ENCODE data around the gene NCAPD2.
A peak's percentile ranks its signal among the peaks of the same experiment; 100 is the strongest.

The NCAPD2 gene

DNA sequence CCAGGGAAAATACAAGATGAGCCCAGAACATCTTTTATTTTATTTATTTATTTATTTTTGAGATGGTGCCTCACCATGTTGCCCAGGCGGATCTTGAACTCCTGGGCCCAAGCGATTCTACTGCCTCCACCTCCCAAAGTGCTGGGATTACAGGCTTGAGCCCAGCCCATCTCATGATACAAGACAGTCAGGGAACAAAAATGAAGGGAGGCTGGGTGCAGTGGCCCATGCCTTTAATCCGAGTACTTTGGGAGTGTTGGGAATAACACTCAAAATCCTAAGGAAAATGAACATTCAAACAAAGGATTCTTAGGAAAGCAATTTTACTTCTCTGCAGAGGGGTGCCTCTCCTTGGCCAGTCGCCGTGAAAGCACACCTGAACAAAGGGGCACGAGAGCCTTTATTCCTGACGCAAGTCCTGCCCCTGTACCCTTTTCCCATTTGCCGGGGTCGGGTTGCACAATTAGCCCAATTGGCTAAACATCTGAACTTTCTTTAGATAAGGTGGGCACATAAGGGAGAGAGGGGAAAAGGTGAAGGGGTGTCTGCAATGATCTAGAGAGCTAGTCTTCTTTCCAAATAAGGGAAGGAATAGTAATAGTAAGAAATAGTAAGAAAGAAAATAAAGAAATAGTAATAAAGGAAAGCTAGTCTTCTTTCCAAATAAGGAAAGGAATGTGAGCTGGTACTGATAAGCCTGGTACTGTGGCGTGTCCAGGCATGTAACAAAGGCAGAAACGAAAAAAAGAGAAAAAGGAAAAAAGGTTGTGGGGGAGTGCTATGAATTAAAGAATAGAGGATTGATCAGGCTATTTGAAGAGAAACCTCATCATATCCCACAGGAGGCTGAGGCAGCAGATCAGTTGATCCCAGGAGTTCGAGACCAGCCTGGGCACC, 13.4 kb downstream of the NCAPD2 start:
- TF ChIP-seq ZNF335 (tag by site-specific recombination; conservative IDR thresholded peaks at IDR 0.05) (no peak), ZBTB8A (tag by site-specific recombination; IDR thresholded peaks at IDR 0.05) (0 out of 2 replicates have a peak, but pooled peaks have one; percentile 23), ZNF501 (tag by site-specific recombination; IDR thresholded peaks at IDR 0.05) (0 out of 2 replicates have a peak, but pooled peaks have one; percentile 23), ZNF366 (tag by site-specific recombination; conservative IDR thresholded peaks at IDR 0.05) (0 out of 2 replicates have a peak, but pooled peaks have one; percentile 24), ZBTB17 (tag by site-specific recombination; IDR thresholded peaks at IDR 0.05) (0 out of 2 replicates have a peak, but pooled peaks have one; percentile 11), FEZF1 (tag by site-specific recombination; IDR thresholded peaks at IDR 0.05) (no peak), GLIS1 (tag by site-specific recombination; IDR thresholded peaks at IDR 0.05) (no peak), PRDM1 (tag by site-specific recombination; IDR thresholded peaks at IDR 0.05) (peak; percentile 93), WT1 (tag by site-specific recombination; IDR thresholded peaks at IDR 0.05) (0 out of 2 replicates have a peak, but pooled peaks have one; percentile 6), MYNN (tag by site-specific recombination; IDR thresholded peaks at IDR 0.05; ENCODE audit: borderline replicate concordance) (no peak), BCL11A (tag by site-specific recombination; IDR thresholded peaks at IDR 0.05; ENCODE audit: low read depth) (no peak), SP7 (tag by site-specific recombination; IDR thresholded peaks at IDR 0.05) (0 out of 2 replicates have a peak, but pooled peaks have one; percentile 13), ZNF214 (tag by site-specific recombination; IDR thresholded peaks at IDR 0.05; ENCODE audit: borderline replicate concordance) (no peak), ZNF350 (tag by site-specific recombination; IDR thresholded peaks at IDR 0.05) (no peak), IKZF3 (tag by site-specific recombination; IDR thresholded peaks at IDR 0.05) (peak; percentile 65)
- TF ChIP-seq, protein P1, sequence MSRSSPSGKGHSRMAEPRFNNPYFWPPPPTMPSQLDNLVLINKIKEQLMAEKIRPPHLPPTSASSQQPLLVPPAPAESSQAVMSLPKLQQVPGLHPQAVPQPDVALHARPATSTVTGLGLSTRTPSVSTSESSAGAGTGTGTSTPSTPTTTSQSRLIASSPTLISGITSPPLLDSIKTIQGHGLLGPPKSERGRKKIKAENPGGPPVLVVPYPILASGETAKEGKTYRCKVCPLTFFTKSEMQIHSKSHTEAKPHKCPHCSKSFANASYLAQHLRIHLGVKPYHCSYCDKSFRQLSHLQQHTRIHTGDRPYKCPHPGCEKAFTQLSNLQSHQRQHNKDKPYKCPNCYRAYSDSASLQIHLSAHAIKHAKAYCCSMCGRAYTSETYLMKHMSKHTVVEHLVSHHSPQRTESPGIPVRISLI (tag by site-specific recombination; IDR thresholded peaks at IDR 0.05): peak; percentile 74
- TF ChIP-seq, protein P2, sequence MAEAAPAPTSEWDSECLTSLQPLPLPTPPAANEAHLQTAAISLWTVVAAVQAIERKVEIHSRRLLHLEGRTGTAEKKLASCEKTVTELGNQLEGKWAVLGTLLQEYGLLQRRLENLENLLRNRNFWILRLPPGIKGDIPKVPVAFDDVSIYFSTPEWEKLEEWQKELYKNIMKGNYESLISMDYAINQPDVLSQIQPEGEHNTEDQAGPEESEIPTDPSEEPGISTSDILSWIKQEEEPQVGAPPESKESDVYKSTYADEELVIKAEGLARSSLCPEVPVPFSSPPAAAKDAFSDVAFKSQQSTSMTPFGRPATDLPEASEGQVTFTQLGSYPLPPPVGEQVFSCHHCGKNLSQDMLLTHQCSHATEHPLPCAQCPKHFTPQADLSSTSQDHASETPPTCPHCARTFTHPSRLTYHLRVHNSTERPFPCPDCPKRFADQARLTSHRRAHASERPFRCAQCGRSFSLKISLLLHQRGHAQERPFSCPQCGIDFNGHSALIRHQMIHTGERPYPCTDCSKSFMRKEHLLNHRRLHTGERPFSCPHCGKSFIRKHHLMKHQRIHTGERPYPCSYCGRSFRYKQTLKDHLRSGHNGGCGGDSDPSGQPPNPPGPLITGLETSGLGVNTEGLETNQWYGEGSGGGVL (tag by site-specific recombination; IDR thresholded peaks at IDR 0.05): no peak
- Histone ChIP-seq H3K27ac (ENCODE audit: extremely low read depth, low read depth, low read length) (peak overlapping the region; percentile 39), H3K4me1 (ENCODE audit: control insufficient read depth, insufficient read depth, low read length) (peaks cover 4% of the 10 kb centered on the region; the same call in 1 of the 2 replicates), H3K36me3 (ENCODE audit: control insufficient read depth in 2 of 2, insufficient read depth in 1 of 2, low read length in 2 of 2) (peaks cover 55 to 59% of the 10 kb centered on the region in 2 experiments), H3K9me3 (ENCODE audit: control insufficient read depth, insufficient read depth, low read depth, low read length) (no peaks in the 10 kb centered on the region), H3K4me3 (ENCODE audit: low read depth, low read length) (no peak overlapping the region)
- ChIA-PET POLR2A (interaction anchor here (0.6 to 1.4 kb wide), 9 partner anchors 13 to 135 kb away, joined by 3 to 11 read pairs (median 4); partner anchors contain the start of genes GAPDH, MRPL51 and VAMP1), CTCF (no interaction called here)

GRCh38 chr12:6508087-6508486, 14.2 kb downstream of the NCAPD2 start:
- peaks cover 58 to 62% of the 10 kb centered on the region in 2 experiments for H3K36me3 ChIP-seq (ENCODE audit: control insufficient read depth in 2 of 2, insufficient read depth in 1 of 2, low read length in 2 of 2)
- H3K4me3 ChIP-seq (ENCODE audit: low read depth, low read length): no peak overlapping the region
- peak overlapping the region; percentile 39; the same call in 1 of the 2 replicates for H3K27ac ChIP-seq (ENCODE audit: extremely low read depth, low read depth, low read length)
- TF ChIP-seq ZFHX2 (tag by site-specific recombination; conservative IDR thresholded peaks at IDR 0.05): peak; percentile 32; the same call in 1 of the 2 replicates
- TF ChIP-seq ZNF121 (tag by site-specific recombination; IDR thresholded peaks at IDR 0.05): peak; percentile 69
- TF ChIP-seq ZNF391 (tag by site-specific recombination; IDR thresholded peaks at IDR 0.05; ENCODE audit: borderline replicate concordance, low read depth): no peak
- H3K9me3 ChIP-seq (ENCODE audit: control insufficient read depth, insufficient read depth, low read depth, low read length): no peaks in the 10 kb centered on the region
- POLR2A ChIA-PET: interaction anchor here (0.9 to 1.4 kb wide), 6 partner anchors 13 to 37 kb away, joined by 3 to 11 read pairs (median 4); partner anchors contain the start of genes GAPDH, MRPL51 and VAMP1
- CTCF ChIA-PET: interaction anchor here (1.2 kb wide), 1 partner anchor 8 kb away, joined by 3 read pairs; no protein-coding TSS in a partner anchor
- peaks cover 4% of the 10 kb centered on the region; the same call in 1 of the 2 replicates for H3K4me1 ChIP-seq (ENCODE audit: control insufficient read depth, insufficient read depth, low read length)
